Activated CD4-positive, CD25-positive, alpha-beta regulatory T cell treated with anti-CD3 and anti-CD28 coated beads, Interleukin-2, amount 50 U/mL, for 16 hours (primary cell): ENCODE measurements around the gene NOS1AP.
"Not testable (repeated sequence)": the region's sequence is repeated elsewhere in the genome, so short reads cannot be mapped to it uniquely, and the experiment has no call there.

Experiments used
- DNase-seq: peaks from one replicate; pipeline ENCODE4 v3.0.0-alpha.2; 2020; ENCODE audit warnings: low read depth, low spot score

NOS1AP gene

GRCh38 chr1:162192763-162193162, 123.3 kb downstream of the NOS1AP start:
- DNase-seq, result no peak

GRCh38 chr1:162193221-162193620, 123.7 kb downstream of the NOS1AP start:
- no peak for DNase-seq

GRCh38 chr1:162193815-162194214, 124.3 kb downstream of the NOS1AP start:
- no peak for DNase-seq

- no peak for DNase-seq
Observed at GRCh38 chr1:162195567-162195966, 126.1 kb downstream of the NOS1AP start.

GRCh38 chr1:162196387-162196786, 126.9 kb downstream of the NOS1AP start:
- no peak for DNase-seq

GRCh38 chr1:162197041-162197531, 127.6 kb downstream of the NOS1AP start:
- no peak for DNase-seq

- DNase-seq, result no peak
Observed at GRCh38 chr1:162197615-162198421, 128.3 kb downstream of the NOS1AP start.

GRCh38 chr1:162200096-162200847, 130.8 kb downstream of the NOS1AP start:
- no peak for DNase-seq

GRCh38 chr1:162201062-162201461, 131.6 kb downstream of the NOS1AP start:
- not testable (repeated sequence) for DNase-seq

- no peak for DNase-seq
Observed at GRCh38 chr1:162204129-162204822, 134.8 kb downstream of the NOS1AP start.

- no peak for DNase-seq
Observed at GRCh38 chr1:162204823-162205155, 135.3 kb downstream of the NOS1AP start.

GRCh38 chr1:162206300-162206699, 136.8 kb downstream of the NOS1AP start:
- no peak for DNase-seq

- DNase-seq, result no peak
Observed at GRCh38 chr1:162206749-162207635, 137.5 kb downstream of the NOS1AP start.

- DNase-seq, result no peak
Observed at GRCh38 chr1:162207862-162208261, 138.4 kb downstream of the NOS1AP start.

GRCh38 chr1:162210196-162210595, 140.7 kb downstream of the NOS1AP start:
- no peak for DNase-seq

GRCh38 chr1:162212713-162213112, 143.2 kb downstream of the NOS1AP start:
- no peak for DNase-seq

- no peak for DNase-seq
Observed at GRCh38 chr1:162213281-162213912, 143.9 kb downstream of the NOS1AP start.

GRCh38 chr1:162214202-162214601, 144.7 kb downstream of the NOS1AP start:
- no peak for DNase-seq

- DNase-seq, result no peak
Observed at GRCh38 chr1:162215902-162216301, 146.4 kb downstream of the NOS1AP start.

GRCh38 chr1:162216604-162217003, 147.1 kb downstream of the NOS1AP start:
- no peak for DNase-seq

GRCh38 chr1:162217706-162218105, 148.2 kb downstream of the NOS1AP start:
- DNase-seq, result no peak
